Suppressor macrophage (primary cell): Measurements from ENCODE around the gene OSM.

Source experiments
- DNase-seq, 4 experiments: peaks; one replicate each; pipeline ENCODE4 v3.0.0-alpha.2; 2020 to 2022

OSM gene

DNA sequence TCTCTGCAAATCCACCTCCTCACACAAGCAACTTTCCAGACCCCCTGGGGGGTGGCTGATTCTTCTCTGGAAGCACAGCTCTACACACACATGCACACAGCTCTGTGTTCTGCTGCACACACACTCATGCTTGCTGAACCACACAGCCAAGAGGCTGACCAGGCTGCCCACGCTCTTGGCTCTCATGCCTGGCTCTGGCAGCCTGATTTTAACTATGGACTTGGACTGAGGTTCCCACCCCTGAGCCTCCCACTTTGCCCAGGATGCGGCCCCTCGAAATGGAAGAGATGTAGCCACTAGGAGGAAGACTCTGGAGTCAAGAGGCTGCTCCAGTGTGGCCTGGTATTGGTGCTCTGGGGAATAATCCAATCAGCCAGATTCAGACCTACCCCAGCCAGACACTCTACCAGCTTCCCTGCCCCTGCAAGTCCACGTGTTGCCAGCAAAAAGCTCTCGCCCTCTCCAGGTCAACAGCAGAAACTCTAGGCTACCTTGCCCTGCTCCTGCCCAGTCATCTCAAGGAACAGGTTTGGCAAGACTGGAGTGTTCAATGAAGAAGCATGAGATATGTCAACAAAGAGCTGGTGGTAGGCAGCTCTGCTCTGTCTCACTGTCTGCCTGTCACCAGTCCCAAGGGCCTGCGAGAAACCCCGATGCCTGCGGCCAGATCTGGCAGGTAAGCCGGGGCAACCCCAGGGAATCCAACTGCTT lies 31.5 kb upstream of the OSM start:
- DNase-seq: no peak

DNA sequence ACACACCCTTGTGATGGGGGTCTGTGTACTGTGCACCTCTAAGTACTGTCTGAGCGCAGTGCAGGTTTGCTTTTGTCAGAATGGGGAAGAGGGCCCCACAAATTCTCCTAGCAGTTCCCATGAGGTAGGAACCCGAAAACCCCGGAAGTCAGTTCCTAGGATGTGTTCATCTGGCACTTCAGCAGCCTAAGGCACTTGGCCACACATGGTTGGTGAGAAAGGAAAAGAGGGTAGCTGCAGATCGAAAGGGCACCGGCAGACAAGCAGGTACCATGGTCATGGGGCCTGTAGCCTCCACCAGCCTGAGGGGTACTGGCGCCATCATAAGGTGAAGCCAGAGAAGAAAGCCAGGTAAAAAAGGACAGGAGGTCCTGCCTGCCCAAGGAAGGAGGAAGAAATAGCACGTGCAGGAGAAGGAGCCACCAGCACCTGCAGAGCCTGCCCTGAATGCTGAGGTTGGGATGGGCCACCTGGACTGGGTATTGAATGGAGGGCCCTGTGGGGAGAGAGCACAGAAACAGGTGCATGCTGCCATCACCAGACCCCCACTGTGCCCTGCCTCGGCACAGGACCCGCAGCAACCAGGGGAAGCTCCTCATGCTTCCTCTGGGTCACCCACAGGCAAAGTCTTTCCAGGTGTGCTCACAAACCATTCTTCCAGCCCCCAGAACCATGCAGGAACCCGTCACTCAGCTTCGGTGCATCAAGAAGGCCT lies 30.8 kb upstream of the OSM start:
- no peak for DNase-seq

GRCh38 chr22:30296833-30297232 lies 30.2 kb upstream of the OSM start:
- DNase-seq: no peak

- no peak for DNase-seq
Measured at GRCh38 chr22:30296324-30296723, 29.7 kb upstream of the OSM start.

GRCh38 chr22:30295576-30295975 lies 28.9 kb upstream of the OSM start:
- DNase-seq: no peak

GRCh38 chr22:30294830-30295229 lies 28.2 kb upstream of the OSM start:
- DNase-seq: no peak

DNA sequence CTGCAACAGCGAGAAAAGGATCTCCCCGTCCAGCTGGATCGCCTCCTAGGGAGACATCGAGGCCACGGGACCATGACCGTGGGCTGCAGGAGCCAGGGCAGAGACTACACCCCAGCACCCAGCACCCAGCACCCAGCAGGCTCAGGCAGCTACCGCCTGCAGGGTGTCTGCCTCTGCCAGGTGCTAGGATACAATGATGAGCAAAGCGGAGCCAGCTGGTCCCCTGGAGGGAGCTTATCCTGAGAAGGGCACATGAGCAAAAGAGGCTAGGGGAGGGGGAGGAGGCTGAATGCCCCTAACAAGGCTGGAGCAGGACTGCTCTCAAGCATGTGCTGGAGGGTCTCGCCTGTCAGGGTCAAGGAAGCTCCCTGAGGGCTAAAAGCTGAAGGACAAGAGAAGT lies 27.4 kb upstream of the OSM start:
- DNase-seq: no peak

- DNase-seq: no peak
Measured at GRCh38 chr22:30293026-30293425, 26.4 kb upstream of the OSM start.

- DNase-seq: no peak
Measured at GRCh38 chr22:30292069-30292970, 25.7 kb upstream of the OSM start.

GRCh38 chr22:30291058-30291892 lies 24.6 kb upstream of the OSM start:
- DNase-seq: peak in 2 of 4 experiments; percentile 35 to 46

- no peak for DNase-seq
Measured at GRCh38 chr22:30290342-30291057, 23.8 kb upstream of the OSM start.

DNA sequence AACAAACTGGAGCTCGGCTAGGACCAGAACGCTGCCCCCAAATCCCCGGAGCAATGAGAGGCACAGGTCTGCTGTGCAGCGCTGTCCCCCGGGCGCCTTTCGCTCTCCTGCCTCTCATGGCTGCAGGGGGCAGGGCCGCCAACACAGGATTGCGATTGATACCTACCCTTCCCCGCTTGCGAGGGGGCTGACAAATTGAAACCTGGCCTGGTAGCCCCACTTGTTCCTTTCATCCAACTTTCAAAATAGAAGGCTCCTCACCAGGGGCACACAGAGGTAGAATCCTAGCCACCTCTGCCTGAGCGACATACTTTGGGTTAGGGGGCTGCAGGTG lies 23.3 kb upstream of the OSM start:
- DNase-seq: no peak

- peak; percentile 96 to 99 (median 98) for DNase-seq
Measured at GRCh38 chr22:30289141-30289979, 22.7 kb upstream of the OSM start, which contains the start of gene CASTOR1. Gene CASTOR1 (minus strand): TSS chr22:30289505. CDS start chr22:30289497, 8 bp downstream.

DNA sequence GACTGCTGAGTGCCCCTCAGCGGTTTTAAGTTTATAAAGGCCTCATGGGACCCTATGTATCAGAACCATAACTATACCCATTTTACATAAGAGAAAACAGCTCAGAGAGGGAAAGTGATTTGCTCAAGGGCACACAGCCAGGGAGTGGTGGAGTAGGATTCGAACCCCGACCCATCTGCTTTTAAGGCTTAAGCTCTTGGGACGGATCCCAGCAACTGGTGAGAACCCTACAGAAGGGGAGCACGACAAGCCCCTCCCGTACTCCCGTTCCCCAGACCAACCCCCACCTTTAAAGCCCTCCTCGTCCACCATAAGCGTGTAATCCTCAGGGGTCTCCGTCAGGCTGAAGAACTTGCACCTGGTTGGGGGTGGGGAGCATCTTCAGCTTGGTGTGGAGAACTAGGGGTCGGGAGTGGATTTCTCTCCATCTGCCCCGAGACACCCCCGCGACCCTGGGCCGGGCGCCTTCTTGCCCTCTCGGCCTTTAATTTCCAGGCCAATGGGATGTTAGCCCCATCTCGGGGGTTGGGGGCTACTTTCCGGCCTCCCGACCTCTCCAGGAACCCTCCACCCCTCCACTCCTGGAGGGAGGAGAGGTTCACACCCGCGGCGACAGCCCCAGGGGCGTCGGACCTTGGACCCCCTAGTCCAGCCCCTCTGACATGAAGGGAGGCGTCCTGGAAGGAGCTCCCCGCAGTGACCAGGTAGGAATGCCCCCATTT lies 21.9 kb upstream of the OSM start:
- no peak for DNase-seq

DNA sequence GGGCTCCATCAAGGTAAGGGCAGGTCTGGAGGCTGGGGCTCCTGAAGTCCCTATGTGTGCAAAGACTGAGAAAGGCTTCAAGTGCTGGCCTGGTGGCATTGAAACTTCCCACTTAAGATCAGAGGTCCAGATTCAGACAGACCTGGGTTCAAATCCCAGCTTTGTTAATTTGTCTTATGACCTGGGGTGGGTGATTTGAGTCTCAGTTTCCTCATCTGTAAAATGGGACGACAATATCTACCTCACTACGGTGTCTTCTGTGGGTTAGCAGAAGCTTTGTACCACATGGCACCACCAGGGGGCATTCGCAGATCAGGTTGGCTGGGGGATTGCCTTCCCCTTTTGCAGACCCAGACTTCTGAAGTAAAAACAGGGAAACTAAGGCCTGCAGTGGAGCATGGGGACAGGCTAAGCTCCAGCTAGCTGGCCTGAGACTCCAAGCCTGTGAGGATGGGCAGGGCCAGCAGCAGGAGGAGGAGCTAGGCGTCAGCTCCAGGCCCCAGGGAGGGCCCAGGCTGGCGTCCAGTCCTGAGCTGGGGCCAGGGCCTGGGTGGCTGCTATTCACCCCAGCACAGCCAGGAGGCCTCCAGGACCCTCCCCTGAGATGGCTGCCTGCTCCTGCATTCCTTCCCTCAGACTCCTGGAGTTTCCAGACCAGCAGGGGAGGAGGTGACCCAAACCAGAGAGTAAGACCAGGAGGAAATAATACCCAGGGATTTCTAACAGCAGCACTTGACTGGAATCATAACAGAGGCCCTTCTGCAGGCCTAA lies 21.2 kb upstream of the OSM start:
- peak; percentile 86 to 92 (median 88) for DNase-seq

DNA sequence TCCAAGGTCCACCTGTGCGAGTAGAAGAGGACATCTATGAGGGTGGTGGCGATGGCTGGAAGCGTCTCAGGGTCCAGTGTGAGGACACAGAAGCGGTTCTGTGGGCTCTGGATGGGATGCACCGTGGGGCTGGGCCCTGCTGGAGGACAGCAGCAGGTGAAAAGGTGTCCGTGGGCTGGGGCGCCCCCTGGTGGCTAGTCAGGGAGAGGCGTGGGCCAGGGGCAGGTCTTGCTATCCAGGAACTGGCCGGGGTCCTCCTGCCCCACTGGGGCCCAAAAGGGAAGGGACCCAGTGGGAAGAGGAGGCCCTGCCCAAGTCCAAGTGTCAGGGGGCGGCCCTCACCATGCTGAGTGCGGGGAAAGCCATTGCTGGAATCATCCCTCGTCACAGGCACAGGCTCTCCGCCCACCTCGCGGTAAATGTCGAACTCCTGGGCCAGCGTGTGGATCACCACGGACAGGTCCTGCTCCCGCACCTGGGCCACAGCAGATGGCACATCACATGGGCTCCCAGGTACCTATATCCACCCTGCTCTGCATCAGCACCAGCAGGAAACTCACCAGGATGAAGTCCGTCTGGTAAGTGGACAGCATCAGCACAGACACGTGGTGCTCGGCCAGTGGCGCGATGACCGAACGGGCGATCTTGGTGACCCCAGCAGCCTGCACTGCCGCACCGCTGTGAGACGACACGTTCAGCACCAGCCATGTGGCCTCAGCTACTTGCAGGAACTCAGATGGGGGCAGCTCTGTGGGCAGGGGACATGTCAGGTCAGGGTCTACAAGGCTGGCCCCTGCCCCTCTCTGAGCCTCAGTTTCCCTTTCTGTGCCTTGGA lies 20.4 kb upstream of the OSM start:
- peak; percentile 67 to 86 (median 72) for DNase-seq

- DNase-seq: no peak
Measured at GRCh38 chr22:30286331-30286730, 19.7 kb upstream of the OSM start.

DNA sequence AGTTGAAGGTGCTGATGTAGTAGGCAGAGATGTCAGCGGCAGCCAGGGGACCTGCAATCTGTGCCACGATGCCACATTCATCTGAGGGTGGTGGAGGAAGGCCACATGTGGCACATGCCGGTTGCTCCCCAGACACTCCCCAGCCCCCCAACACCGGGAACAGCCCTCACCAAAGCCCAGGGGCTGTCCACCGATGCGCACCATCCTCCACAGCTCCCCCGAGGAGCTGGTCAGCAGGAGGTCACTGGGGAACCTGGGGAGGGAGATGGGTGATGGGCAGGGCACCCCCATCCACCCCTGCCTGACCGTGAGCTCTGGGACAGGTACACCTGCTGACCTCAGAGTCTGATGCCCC lies 19.2 kb upstream of the OSM start:
- DNase-seq: no peak
